Right hindlimb (tissue), 1 donor: Measurements from ENCODE around the gene CTXND1.

Source experiments
- DNase-seq: peaks from one replicate; pipeline ENCODE4 v3.0.0-alpha.2; 2018

The CTXND1 gene

GRCh38 chr15:80180468-80180867, 71.5 kb downstream of the CTXND1 start:
- no peak for DNase-seq

- DNase-seq: peak; percentile 53
These were observed 72.1 kb downstream of the CTXND1 start for GRCh38 chr15:80179935-80180334.

GRCh38 chr15:80179025-80179759, 72.8 kb downstream of the CTXND1 start:
- no peak for DNase-seq

- DNase-seq: no peak
These were observed 74.9 kb downstream of the CTXND1 start for GRCh38 chr15:80177156-80177555.

GRCh38 chr15:80176443-80176842, 75.6 kb downstream of the CTXND1 start:
- DNase-seq: no peak

- DNase-seq: no peak
These were observed 76.6 kb downstream of the CTXND1 start for GRCh38 chr15:80175436-80175835.

GRCh38 chr15:80174017-80174746, 77.8 kb downstream of the CTXND1 start:
- DNase-seq: no peak

- peak; percentile 65 for DNase-seq
These were observed 78.8 kb downstream of the CTXND1 start for GRCh38 chr15:80173022-80173759.

GRCh38 chr15:80172401-80172800, 79.6 kb downstream of the CTXND1 start:
- DNase-seq: no peak

- DNase-seq: no peak
These were observed 80.2 kb downstream of the CTXND1 start for GRCh38 chr15:80171787-80172186.

- no peak for DNase-seq
These were observed 81.4 kb downstream of the CTXND1 start for GRCh38 chr15:80170596-80170995.

GRCh38 chr15:80169768-80170357, 82.2 kb downstream of the CTXND1 start:
- DNase-seq: no peak

- no peak for DNase-seq
These were observed 83.6 kb downstream of the CTXND1 start for GRCh38 chr15:80168421-80168820.

- DNase-seq: no peak
These were observed 84.1 kb downstream of the CTXND1 start for GRCh38 chr15:80167936-80168335.

GRCh38 chr15:80163897-80164296, 88.1 kb downstream of the CTXND1 start:
- no peak for DNase-seq

GRCh38 chr15:80163217-80163616, 88.8 kb downstream of the CTXND1 start:
- DNase-seq: no peak

GRCh38 chr15:80162059-80162554, 89.9 kb downstream of the CTXND1 start:
- DNase-seq: no peak

- no peak for DNase-seq
These were observed 90.5 kb downstream of the CTXND1 start for GRCh38 chr15:80161468-80162016.

GRCh38 chr15:80160570-80161156, 91.3 kb downstream of the CTXND1 start:
- DNase-seq: no peak

- DNase-seq: no peak
These were observed 92.0 kb downstream of the CTXND1 start for GRCh38 chr15:80159811-80160569.

GRCh38 chr15:80159301-80159700, 92.7 kb downstream of the CTXND1 start:
- DNase-seq: no peak

- no peak for DNase-seq
These were observed 94.8 kb downstream of the CTXND1 start for GRCh38 chr15:80157215-80157614.
